HFF-Myc (cell line): Measurements from ENCODE around the gene NUP62.

ENCODE experiments used
- DNase-seq: peaks from one replicate; pipeline ENCODE4 v3.0.0-alpha.2; 2011; ENCODE audit warnings: low read depth; ENCODE audit errors: extremely low read depth
- H3K4me3 ChIP-seq: replicated peaks from 2 replicates; pipeline ENCODE4 v1.5.1; 2011; ENCODE audit warnings: low read depth, mild to moderate bottlenecking, control low read depth, low read length
- CTCF ChIP-seq: IDR thresholded peaks from 2 replicates; pipeline ENCODE4 v1.5.1; 2012; ENCODE audit warnings: mild to moderate bottlenecking, low read depth, low read length, control low read depth; ENCODE audit errors: missing control alignments

Gene NUP62

GRCh38 chr19:49929121-49929610 is at the start of gene NUP62, which contains the start of gene ATF5:
NUP62 (minus strand) TSS chr19:49929504; CDS start chr19:49909807, 19,697 bp downstream.
ATF5 (plus strand) TSS chr19:49929205; CDS start chr19:49930851, 1,646 bp downstream.
- H3K4me3 ChIP-seq, result peak within 1 kb of the TSS; percentile 86
- TF ChIP-seq CTCF, result no peak
- DNase-seq, result peak; percentile 56

- no peak for TF ChIP-seq CTCF
- no peak for DNase-seq
- no peak overlapping the region for H3K4me3 ChIP-seq
Observed at GRCh38 chr19:49978324-49978723, 49.0 kb upstream of the NUP62 start.

GRCh38 chr19:49977881-49978280 is 48.6 kb upstream of the NUP62 start:
- TF ChIP-seq CTCF, result no peak
- no peak overlapping the region for H3K4me3 ChIP-seq
- DNase-seq, result no peak

GRCh38 chr19:49977076-49977475 is 47.8 kb upstream of the NUP62 start:
- DNase-seq, result no peak
- TF ChIP-seq CTCF, result no peak
- no peak overlapping the region for H3K4me3 ChIP-seq

GRCh38 chr19:49976496-49976895 is 47.2 kb upstream of the NUP62 start:
- DNase-seq, result no peak
- TF ChIP-seq CTCF, result no peak
- no peak overlapping the region for H3K4me3 ChIP-seq

GRCh38 chr19:49975051-49975450 is 45.7 kb upstream of the NUP62 start:
- TF ChIP-seq CTCF, result no peak
- no peak overlapping the region for H3K4me3 ChIP-seq
- DNase-seq, result no peak

- DNase-seq, result no peak
- no peak for TF ChIP-seq CTCF
- H3K4me3 ChIP-seq, result no peak overlapping the region
Observed at GRCh38 chr19:49973987-49974386, 44.7 kb upstream of the NUP62 start.
